Activated CD4-positive, alpha-beta T cell treated with anti-CD3 and anti-CD28 coated beads, Interleukin-2, amount 50 U/mL, for 1 hour (primary cell): Measurements from ENCODE around the gene GAL3ST3.
A peak's percentile ranks its signal among the peaks of the same experiment; 100 is the strongest.
"Not testable (repeated sequence)": the region's sequence is repeated elsewhere in the genome, so short reads cannot be mapped to it uniquely, and the experiment has no call there.

Experiments
- DNase-seq: peaks from one replicate; pipeline ENCODE4 v3.0.0-alpha.2; 2020

Gene GAL3ST3

GRCh38 chr11:66042227-66042995, 6.5 kb downstream of the GAL3ST3 start:
- no peak for DNase-seq

- no peak for DNase-seq
These were observed 9.2 kb downstream of the GAL3ST3 start for GRCh38 chr11:66039765-66040164.

- DNase-seq: no peak
These were observed 11.6 kb downstream of the GAL3ST3 start for GRCh38 chr11:66037327-66037726.

GRCh38 chr11:66036334-66036710, 12.6 kb downstream of the GAL3ST3 start:
- no peak for DNase-seq

- DNase-seq: no peak
These were observed 13.2 kb downstream of the GAL3ST3 start for GRCh38 chr11:66035653-66036333.

- DNase-seq: no peak
These were observed 15.8 kb downstream of the GAL3ST3 start for GRCh38 chr11:66032957-66033735.

- DNase-seq: no peak
These were observed 22.9 kb downstream of the GAL3ST3 start, which contains the start of gene CATSPER1 for GRCh38 chr11:66026017-66026529. Gene CATSPER1, minus strand, starts transcription at chr11:66026479. Its CDS starts 100 bp downstream, at chr11:66026379.

- not testable (repeated sequence) for DNase-seq
These were observed 25.8 kb downstream of the GAL3ST3 start for GRCh38 chr11:66023186-66023440.

GRCh38 chr11:66022401-66023185, 26.4 kb downstream of the GAL3ST3 start:
- peak; percentile 78 for DNase-seq

GRCh38 chr11:66020618-66021357, 28.2 kb downstream of the GAL3ST3 start:
- DNase-seq: no peak

GRCh38 chr11:66020212-66020611, 28.7 kb downstream of the GAL3ST3 start:
- DNase-seq: no peak

GRCh38 chr11:66017321-66017720, 31.6 kb downstream of the GAL3ST3 start:
- DNase-seq: no peak

GRCh38 chr11:66016793-66017177, 32.2 kb downstream of the GAL3ST3 start:
- DNase-seq: no peak

GRCh38 chr11:66015936-66016792, 32.8 kb downstream of the GAL3ST3 start:
- no peak for DNase-seq

- DNase-seq: no peak
These were observed 33.5 kb downstream of the GAL3ST3 start for GRCh38 chr11:66015454-66015881.

- DNase-seq: no peak
These were observed 34.0 kb downstream of the GAL3ST3 start for GRCh38 chr11:66014804-66015453.

- no peak for DNase-seq
These were observed 35.2 kb downstream of the GAL3ST3 start for GRCh38 chr11:66013762-66014100.

GRCh38 chr11:66012946-66013761, 35.8 kb downstream of the GAL3ST3 start:
- no peak for DNase-seq

GRCh38 chr11:66012371-66012945, 36.5 kb downstream of the GAL3ST3 start:
- no peak for DNase-seq
